C4-2B (cell line): ENCODE results near the gene AIFM3.

Experiments
- CTCF ChIP-seq: fragments of 450-650 bp; conservative IDR thresholded peaks from 2 replicates; pipeline ENCODE4 v1.5.1; 2017; ENCODE audit warnings: mild to moderate bottlenecking
- ZFX ChIP-seq: fragments of 450-650 bp; IDR thresholded peaks from 2 replicates; pipeline ENCODE4 v1.6.1; 2017

- TF ChIP-seq CTCF = no peak
- TF ChIP-seq ZFX = no peak
These were observed 10.6 kb upstream of the AIFM3 start for GRCh38 chr22:20956258-20957101.
